HG02623 (cell line): Measurements from ENCODE around the gene SPAG16.

ENCODE experiments used
- ATAC-seq: cut with Tn5 transposase; IDR thresholded peaks from one replicate; pipeline ENCODE4 v1.9.1; 2021; ENCODE audit warnings: moderate library complexity; ENCODE audit not compliant: unreplicated experiment

SPAG16 gene

DNA sequence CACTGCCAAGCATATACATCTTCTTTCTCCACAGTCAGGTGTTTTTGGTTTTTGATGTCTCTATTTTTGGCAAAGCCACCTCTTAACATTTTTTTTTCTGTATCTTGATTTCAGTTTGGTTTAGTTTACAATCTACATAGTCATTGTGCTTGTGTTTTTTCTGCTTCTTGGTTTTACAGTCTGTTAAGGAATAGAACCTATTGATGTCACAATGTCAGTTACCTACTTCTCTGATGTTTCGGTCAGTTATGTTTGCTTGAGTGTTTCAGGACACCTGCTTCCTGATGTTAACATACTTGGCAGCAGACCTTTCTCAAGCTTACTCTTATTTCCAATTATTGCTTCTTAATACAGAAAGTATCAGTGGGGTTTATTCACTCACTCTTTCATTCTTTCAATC is 253.3 kb downstream of the SPAG16 start:
- peak; percentile 65 for ATAC-seq

DNA sequence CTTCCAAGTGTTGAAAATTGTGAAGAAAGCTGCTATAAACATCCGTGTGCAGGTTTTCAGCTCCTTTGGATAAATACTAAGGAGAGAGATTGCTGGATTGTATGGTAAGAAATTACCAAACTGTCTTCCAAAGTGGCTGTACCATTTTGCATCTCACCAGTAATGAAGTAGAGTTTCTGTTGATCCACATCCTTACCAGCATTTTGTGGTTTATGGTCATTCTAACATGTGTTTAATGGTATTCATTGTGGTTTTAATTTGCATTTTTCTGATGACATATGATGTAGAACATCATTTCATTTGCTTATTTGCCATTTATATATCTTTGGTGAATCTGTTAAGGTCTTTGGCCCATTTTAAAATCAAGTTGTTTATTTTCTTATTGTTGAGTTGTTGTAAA is 260.7 kb downstream of the SPAG16 start:
- ATAC-seq, result no peak

DNA sequence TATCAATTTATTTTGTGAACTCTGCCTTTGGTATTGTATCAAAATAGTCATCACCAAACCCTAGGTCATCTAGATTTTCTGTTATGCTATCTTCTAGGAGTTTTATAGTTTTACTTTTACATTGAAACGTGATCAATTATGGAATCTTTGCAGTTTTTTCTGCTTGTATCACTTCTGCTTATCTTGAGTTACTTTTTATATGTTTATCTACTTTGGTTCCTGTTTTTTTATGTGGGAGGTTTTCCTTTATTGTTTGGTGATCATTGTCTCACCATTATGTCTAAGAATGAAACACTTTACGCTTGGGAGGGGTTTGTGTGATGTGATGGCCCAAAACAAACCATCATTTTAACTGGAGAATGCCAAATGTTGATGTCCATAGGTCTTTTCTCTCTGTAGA is 261.2 kb downstream of the SPAG16 start:
- no peak for ATAC-seq

DNA sequence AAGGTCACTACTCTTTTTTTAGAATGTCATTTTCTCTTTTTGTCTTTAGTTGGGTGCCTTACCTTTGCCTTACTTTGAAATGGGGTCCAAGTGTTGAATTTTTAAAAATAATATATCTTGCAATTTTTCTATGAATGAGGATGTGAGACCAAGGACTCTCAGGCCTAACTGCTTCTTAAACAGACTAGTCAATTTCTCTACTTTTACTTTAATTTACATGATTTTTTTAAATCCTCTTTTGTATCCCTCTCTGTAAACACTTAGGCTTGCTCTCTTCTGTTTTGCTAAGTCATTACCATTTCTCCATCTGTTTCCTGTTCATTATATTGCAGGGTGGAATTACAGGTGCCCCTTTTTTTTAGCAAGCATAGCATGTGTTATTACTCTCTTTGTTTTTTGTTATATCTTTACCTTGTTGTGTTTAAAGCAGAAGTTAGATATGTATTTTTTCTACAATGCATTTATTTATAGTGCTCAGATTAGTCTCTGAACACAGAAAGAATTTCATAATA is 261.8 kb downstream of the SPAG16 start:
- no peak for ATAC-seq

DNA sequence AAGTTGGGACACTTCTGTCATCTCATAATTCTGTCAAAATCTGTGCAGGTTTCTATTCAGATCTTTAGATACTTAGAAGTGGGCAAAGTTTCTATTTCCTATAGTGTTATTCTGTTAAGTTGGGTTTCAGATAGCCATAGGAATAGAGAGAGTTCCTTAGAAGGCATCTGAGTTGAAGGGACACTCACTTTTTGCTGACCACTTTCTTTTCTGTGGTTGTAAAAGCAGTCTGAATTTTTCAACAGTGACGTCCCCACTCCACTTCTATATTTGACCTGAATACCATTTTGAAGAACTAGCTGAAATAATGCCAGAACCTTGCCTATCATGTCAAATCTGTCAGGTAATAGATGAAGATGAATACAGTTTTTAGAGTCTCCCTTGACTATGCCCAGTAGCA is 267.3 kb downstream of the SPAG16 start:
- ATAC-seq, result no peak

DNA sequence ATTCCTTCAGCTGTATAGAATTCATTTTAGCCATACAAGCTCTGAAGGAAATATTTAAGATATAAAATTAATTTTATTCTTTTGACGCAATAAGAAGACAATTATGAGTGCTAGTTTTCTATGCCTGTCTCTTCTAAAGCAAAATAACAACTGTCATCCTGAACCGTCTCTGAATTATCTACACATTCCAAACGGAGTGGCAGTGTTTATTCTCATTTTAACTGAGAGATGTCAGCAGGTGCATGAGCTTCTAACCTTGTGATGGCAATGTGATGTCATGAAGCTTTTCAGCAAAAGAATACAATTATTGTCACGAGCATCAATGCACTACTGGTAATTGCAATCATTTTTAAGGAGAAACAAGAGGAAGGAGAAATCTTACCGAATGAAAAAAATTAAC is 274.8 kb downstream of the SPAG16 start:
- no peak for ATAC-seq

DNA sequence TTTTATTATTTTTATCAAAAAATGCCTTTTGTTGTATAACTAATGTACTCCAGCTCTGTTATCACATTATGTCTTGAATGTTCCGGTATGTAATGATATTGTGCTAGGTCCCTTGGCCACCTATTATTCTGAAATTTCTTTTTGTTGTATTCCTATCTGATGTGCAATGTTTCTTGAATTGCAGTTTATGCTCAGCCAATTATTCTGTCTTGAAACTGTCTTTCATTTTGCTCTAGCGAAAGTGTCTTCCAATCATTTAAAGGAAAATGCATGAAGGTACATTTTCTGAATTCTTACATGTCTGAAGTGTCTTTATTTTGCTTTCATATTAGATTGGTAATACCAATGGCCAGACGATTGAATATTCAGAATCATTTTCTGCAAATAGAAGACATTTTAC is 277.5 kb downstream of the SPAG16 start:
- no peak for ATAC-seq

DNA sequence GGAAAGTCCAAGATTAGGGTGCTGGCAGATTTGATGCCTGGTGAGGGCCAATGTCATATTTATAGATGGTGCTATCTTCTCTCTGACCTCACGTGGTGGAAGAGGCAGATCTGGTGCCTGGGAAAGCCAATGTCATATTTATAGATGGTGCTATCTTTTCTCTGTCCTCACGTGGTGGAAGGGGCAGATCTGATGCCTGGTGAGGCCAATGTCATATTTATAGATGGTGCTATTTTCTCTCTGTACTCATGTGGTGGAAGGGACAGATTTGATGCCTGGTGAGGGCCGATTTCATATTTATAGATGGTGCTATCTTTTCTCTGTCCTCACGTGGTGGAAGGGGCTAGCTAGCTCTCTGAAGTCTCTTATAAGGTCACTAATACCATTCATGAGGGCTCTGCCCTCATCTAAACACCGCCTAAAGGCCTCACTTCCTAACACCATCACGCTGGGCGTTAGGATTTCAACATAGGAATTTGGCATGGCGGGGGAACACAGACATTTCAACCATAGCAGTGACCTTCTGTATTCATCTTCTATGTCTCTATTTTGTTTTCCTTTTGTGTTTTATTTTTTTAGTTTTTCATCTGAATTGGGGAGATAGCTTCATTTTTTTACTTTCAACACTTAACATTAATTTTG is 278.4 kb downstream of the SPAG16 start:
- ATAC-seq, result no peak

DNA sequence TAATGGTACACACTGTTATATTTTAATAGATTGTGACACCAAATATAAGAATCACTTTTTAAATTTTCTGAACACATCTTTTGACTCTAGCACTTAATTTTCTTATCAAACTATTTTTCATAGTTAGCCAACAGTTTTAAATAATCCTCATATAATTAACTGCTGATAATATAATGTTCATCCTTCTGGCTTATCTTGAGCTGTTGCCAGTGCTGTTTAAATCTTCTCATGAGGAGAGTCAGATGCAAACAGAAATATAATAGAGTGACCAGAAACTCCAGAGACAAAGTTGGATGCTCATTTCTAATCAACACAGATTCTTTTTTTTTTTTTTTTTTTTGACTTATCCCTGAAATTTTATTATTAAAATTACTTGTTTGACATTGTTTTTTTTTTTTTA is 282.6 kb downstream of the SPAG16 start:
- ATAC-seq, result no peak

DNA sequence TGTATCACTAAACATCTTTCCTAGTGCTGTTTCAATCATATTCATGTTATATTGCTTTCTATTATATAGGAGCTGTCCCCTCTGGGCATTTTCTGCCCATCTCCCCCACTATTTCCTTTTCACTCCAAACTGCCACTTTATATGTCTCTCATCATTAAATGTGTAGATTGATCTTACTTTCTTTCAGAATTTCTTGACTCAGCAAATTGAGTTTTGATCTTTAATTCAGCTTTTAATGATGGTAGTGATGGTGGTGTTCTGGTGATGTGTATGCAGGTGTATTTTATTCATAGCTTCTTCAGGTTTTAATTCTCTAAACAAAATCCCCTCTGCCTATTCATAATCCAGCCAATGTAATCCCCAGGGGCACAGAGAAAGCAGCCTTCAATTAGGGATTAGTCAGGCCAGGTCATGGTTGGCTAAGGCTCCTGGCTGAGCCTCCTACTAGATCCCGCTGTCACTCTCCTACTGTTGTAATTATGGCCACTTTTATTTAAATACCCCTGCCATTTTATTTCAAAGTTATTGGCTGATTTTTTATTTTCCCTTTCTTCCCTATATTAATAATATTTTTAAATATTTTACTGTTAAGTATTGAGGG is 325.4 kb downstream of the SPAG16 start:
- ATAC-seq, result no peak

DNA sequence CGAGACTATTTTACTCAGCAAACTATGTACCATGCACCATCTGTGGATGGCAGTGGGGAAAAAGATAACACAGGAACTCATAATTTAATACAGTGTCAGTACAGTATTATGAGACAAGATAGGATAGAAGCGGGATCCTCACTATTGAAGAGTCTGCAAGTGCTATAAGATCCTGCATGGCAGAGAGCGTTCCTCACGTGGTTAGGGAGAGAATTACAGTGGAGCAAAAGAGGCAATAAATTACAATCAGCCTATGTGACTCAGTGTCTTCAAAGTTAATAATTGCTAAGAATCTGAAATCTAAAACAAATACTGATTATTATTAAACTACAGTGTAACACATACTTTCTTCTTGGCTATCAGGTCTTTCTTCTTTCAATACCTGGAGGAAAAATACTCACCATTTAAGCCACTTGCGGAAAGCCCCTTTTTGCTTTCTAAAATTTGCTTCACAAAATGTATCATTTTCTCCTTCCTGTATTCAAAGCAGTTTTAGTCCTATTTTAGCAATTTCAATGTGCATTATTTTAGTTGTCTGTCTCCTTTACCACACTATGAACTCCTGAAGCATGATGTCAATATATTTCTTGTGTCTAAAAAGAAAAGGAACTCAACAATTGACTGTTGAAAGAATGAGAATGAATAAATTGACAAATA is 342.9 kb downstream of the SPAG16 start:
- peak; percentile 44 for ATAC-seq

DNA sequence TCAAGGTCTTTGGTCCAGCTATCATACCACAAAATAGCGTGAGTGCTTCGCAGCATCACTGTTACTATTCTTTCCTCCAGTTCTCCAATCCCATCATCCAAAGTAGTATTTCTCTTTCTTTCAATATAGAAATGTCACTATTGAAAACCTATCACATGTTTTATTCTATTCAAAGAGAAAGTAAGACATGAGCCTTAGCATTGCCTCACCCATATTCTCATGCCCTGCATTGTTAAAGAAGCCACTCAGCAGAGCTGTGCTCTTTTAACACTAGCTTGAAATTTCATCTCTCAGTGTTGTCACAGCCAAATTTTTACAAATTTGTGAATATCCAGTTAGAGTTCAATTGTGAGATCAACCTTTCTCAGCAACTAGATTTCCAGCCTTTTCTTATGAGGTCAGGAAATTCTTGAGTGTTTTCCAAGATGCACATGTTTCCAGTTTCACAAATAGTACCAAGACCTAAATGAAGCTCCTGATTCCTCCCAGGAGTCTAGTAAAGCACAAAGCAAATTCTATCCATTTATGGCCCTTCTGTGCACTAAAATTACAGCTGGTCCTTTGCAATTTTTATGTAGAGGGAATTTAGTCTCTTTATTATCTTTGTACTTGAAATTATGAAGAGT is 343.7 kb downstream of the SPAG16 start:
- ATAC-seq, result peak; percentile 35

DNA sequence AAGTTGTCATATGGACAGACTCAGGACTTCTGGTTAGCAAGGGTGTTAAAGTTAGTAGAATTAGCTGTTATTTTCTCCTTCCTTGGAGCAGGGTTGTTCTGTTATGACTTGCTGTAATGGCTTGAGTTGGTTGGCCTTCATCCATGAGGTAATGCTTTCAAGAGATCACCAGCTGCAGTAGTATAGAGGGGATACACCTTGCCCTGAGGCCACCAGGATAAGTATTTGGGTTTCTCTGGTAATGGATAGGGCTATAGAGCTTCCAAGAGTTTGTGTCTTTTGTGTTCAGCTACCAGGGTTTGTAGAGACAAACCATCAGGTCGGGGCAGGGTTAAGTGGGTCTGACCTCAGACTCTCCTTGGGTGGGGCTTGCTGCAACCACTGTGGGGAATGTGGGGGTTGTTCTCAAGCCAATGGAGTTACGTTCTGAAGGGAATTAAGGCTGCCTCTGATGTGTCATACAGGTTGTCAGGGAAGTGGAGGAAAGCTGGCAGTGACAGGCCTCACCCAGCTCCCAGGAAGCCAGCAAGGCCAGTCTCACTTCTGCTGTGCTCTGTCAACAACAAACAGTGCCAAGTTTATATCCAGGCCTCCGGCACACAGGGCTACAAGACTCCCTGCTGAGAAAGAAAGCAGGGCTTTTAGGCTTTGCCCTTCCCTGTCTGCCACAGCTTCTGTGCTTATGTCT is 356.6 kb downstream of the SPAG16 start:
- no peak for ATAC-seq

DNA sequence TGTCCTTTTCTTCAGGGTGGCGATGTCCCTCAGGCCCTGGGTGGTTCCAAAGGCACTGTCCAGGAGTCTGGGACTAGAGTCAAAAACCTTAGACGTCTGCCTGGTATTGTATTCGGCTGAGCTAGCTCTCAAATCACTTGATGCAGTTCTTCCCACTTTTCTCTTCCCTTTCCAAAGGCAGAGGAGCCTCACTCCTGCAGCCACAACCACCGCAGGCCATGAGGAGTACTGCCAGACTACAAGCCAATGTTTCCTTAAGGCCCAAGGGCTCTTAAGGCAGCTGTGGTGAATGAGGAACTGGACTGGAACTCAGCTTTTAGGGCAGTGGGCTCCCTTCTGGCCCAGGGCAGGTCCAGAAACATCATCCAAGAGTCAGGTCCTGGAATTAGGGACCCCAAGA is 360.7 kb downstream of the SPAG16 start:
- ATAC-seq, result no peak

DNA sequence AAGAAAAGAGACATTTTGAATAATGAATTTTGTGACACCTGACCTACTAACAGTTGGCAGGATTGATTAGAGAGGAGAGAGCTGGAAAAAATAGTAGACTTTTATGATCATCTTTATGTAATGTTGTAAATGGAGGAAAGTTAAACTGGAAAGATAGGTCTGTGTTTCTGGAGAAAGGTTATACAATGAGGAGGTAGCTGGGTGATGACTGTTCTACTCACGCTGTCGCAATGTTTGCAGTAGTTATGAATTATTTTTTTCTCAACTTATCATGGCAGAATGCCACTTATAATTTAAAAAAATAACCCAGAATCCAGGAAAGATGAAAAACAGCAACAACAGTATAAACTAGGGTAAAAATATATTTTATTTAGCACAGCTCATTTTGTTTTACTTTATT is 364.9 kb downstream of the SPAG16 start:
- ATAC-seq, result no peak

DNA sequence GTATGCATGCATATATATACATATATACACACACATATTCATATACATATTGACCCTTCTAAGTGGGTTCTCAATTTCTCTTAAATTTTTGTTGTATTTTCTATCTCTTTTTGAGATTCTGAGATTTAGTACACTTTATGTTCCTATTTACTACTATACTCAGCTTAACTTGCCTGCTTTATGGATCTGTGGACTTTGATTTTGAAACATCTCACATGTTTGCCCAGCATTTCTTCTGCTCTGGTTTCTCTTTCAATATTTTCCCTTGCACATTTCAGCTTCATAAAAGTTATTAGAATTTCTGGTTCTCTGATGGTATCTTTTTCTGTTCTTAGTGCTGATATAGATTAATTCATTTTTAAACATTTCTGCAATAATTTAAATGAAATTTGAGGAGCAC is 380.6 kb downstream of the SPAG16 start:
- ATAC-seq, result no peak

DNA sequence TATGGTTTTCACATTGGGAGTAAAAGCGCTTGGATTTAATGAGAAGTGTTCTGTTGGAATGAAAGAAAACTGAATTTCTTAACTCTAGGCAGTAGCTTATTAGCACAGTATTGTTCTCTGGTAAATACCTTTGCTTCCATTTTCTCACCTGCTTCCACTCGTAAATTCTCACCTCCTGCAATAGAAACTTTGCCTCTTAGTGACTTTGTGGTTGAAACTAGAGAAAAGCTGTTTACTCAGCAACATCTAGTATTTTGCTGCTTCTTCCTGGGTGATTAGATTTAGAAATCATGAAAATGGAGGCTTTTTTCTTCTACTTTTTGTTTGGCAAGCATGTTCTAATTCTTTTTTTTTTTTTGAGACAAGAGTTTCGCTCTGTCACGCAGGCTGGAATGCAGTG is 385.4 kb downstream of the SPAG16 start:
- ATAC-seq, result no peak

DNA sequence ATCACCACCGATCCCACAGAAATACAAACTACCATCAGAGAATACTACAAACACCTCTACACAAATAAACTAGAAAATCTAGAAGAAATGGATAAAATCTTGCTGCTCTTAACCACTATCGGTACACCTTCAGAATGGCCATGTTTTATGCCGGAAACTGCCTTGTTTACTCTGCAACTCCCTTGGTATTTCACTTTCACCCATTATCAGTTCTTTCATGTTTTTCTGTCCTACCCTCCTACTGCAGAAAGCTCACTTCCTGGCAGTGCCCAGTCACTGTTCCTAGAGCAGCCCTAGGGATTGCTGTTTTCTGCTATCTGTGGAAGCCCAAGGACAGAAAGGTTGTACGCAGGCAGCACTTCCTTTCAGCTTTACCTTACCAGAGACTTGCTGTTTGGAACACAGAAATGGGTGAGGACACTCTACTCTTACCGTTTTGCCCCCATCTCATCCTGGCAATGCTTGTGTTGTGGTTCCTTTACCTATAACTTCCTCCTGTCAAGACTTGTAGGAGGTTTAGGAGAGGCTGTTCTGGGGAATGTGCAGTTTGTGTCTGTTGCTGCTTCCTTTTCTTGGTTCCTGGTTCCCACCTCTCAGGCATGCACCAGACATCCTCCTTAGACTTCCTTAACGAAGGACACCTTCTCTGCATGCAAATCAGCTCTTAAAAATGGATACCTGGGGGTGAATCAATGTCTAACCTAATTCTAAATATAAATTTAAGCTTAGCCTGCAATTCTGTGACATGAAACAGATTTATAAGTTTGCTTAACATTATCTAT is 394.4 kb downstream of the SPAG16 start:
- no peak for ATAC-seq

DNA sequence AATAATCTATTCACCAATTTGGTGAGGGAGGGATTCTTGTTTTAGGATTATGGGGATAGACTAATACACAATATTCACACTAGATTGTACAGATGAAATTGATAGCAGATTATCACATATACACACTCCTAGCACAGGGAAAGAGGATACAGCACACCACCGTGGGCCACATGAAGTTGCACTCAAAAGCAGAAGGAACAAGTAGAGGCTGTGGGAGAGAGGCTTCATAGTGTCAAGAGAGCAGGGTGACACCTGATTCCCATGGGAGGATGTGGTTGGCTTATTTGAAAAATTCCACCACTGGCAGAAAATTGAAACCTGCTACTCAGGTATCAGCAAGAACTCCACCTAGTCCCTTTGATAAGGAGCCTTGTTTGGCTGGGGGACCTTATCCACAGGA is 395.6 kb downstream of the SPAG16 start:
- no peak for ATAC-seq

DNA sequence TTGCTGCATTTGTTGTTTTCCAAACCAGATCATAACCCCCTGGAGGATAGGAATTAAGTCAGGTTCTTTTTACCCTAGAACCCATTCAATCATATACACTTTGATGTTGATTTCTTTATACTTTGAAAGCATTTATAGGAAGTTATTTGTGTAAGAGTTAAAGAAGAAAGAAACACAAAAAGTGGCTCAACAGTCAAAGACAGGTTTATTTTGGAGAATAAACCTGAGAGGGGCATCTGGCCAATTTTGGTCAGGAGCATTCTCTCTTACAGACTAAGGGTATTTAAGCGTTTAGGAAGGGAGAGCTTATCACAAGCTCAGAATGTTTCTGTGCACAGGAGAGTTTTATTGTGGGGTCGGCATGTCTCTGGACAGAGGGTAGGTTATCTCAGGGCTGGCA is 398.0 kb downstream of the SPAG16 start:
- ATAC-seq, result no peak

DNA sequence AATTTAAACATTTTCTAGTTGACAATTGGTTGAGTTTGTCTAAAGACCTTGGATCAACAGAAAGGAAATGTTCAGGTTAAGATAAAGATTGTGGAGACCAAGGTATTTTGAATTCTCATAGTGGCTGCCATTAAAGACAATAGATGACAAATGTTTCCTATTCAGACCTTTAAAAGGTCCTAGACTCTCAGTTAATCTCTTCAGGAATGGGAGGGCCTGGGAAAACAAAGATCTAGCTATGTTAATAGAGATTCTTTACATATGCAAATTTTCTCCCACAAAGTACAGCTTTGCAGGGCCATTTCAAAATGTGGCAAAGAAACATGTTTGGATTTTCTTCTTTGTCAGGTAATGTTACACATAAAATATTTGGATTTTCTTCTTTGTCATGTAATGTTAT is 403.9 kb downstream of the SPAG16 start:
- ATAC-seq, result no peak
